Type B pancreatic cell (in vitro differentiated cells): ENCODE data around the gene COL4A1. TPM values are rescaled to one million over a fixed set of nuclear protein-coding genes. Genes with fewer than 3 reads are reported as not detected.
A peak's percentile ranks its signal among the peaks of the same experiment; 100 is the strongest.

ENCODE experiments used
- DNase-seq: peaks from one replicate; pipeline ENCODE4 v3.0.0; 2021; ENCODE audit warnings: mixed read lengths; ENCODE audit not compliant: unreplicated experiment; ENCODE audit errors: extremely low spot score
- H3K27ac Mint-ChIP-seq: 2 replicates; pipeline ENCODE4 v1.8.0; 2021; ENCODE audit warnings: mild to moderate bottlenecking, mixed read lengths
- H3K27me3 Mint-ChIP-seq: 2 replicates; pipeline ENCODE4 v1.8.0; 2021; ENCODE audit warnings: mixed read lengths
- H3K36me3 Mint-ChIP-seq: 2 replicates; pipeline ENCODE4 v1.8.0; 2021; ENCODE audit warnings: mixed read lengths
- H3K4me1 Mint-ChIP-seq: one replicate; pipeline ENCODE4 v1.8.0; 2021; ENCODE audit warnings: mixed read lengths; ENCODE audit not compliant: unreplicated experiment
- H3K4me3 Mint-ChIP-seq: 2 replicates; pipeline ENCODE4 v1.8.0; 2021; ENCODE audit warnings: mild to moderate bottlenecking, mixed read lengths
- H3K9me3 Mint-ChIP-seq: 2 replicates; pipeline ENCODE4 v1.8.0; 2021; ENCODE audit warnings: mixed read lengths
- CTCF ChIP-seq: fragments of 200-600 bp; sonication (generic); conservative IDR thresholded peaks from 2 replicates; pipeline ENCODE4 v1.5.0; 2021; ENCODE audit warnings: antibody characterized with exemption, mild to moderate bottlenecking
- total RNA-seq: library from RNA; stranded (reverse); gene quantifications from 2 replicates; pipeline ENCODE4 v1.2.1, GENCODE V29; 2021; ENCODE audit warnings: low replicate concordance

COL4A1 gene
- total RNA-seq, 1 donor from 2014 or later, result 83.6 TPM

DNA sequence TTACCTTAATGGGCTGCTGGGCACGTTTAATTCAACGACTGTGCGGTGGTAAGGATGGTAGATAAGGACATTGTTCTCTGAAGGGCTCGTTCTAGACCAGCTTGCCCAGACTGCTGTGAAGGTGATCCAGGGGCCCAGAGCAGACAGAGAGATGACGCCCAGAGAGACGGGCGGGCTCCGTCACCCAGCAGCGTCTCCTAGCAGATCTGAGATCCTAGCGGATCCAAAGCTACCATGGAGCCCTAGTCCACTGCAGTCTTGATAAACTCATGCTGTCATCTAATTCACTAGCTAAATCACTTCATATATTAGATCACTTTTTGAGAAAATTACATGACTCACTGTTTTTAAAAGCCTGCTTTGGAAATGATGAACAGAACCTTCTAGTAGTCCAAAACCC lies 21.6 kb upstream of the COL4A1 start:
- peaks cover 32% of the 10 kb centered on the region for H3K4me1 Mint-ChIP-seq
- H3K4me3 Mint-ChIP-seq, result no peak overlapping the region
- no peak overlapping the region for H3K27ac Mint-ChIP-seq
- peaks cover 38% of the 10 kb centered on the region for H3K36me3 Mint-ChIP-seq
- H3K27me3 Mint-ChIP-seq, result peaks cover 3% of the 10 kb centered on the region
- TF ChIP-seq CTCF, result no peak
- no peaks in the 10 kb centered on the region for H3K9me3 Mint-ChIP-seq
- DNase-seq, result no peak

- no peaks in the 10 kb centered on the region for H3K9me3 Mint-ChIP-seq
- peaks cover 33% of the 10 kb centered on the region for H3K36me3 Mint-ChIP-seq
- peak overlapping the region; percentile 56 for H3K4me3 Mint-ChIP-seq
- peak overlapping the region; percentile 35 for H3K27ac Mint-ChIP-seq
- H3K27me3 Mint-ChIP-seq, result peaks cover 3% of the 10 kb centered on the region
- TF ChIP-seq CTCF, result no peak
- DNase-seq, result no peak
- H3K4me1 Mint-ChIP-seq, result peaks cover 32% of the 10 kb centered on the region
These were observed 20.2 kb upstream of the COL4A1 start for GRCh38 chr13:110327051-110327721.

DNA sequence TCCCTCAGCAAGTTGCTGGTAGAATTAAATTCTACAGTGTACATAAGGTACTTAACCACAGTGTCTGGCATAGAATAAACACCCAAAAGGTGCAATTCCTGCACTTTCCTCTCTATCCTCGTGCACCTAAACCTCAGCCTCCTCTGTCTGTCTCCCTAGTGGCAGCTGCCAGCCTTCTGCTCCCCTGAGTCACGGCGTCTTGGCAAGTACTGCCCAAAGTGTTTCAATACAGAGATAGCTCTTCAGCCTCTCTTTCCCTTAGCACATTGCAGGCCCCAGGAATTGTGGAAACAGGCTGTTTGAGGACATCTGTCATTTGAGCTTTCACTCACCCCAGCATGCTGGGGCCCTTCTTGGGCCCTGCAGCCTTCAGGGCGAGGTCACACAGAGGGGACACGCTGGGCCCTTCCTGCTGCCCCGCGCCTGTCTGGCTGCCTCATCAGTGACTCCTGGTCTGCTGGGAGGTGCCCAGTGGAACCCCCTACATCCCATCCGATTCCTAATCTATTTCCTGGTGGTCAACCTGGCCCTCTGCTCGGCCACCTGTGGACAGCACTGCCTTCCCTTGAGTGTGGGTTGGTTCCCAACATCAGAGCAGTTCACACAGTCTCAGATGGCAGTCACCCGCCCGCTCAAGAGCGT lies 19.4 kb upstream of the COL4A1 start:
- peaks cover 3% of the 10 kb centered on the region for H3K27me3 Mint-ChIP-seq
- peaks cover 35% of the 10 kb centered on the region for H3K36me3 Mint-ChIP-seq
- peak overlapping the region; percentile 35 for H3K27ac Mint-ChIP-seq
- no peak for TF ChIP-seq CTCF
- H3K4me1 Mint-ChIP-seq, result peaks cover 32% of the 10 kb centered on the region
- DNase-seq, result no peak
- peaks cover 4% of the 10 kb centered on the region for H3K9me3 Mint-ChIP-seq
- H3K4me3 Mint-ChIP-seq, result peak overlapping the region; percentile 5

DNA sequence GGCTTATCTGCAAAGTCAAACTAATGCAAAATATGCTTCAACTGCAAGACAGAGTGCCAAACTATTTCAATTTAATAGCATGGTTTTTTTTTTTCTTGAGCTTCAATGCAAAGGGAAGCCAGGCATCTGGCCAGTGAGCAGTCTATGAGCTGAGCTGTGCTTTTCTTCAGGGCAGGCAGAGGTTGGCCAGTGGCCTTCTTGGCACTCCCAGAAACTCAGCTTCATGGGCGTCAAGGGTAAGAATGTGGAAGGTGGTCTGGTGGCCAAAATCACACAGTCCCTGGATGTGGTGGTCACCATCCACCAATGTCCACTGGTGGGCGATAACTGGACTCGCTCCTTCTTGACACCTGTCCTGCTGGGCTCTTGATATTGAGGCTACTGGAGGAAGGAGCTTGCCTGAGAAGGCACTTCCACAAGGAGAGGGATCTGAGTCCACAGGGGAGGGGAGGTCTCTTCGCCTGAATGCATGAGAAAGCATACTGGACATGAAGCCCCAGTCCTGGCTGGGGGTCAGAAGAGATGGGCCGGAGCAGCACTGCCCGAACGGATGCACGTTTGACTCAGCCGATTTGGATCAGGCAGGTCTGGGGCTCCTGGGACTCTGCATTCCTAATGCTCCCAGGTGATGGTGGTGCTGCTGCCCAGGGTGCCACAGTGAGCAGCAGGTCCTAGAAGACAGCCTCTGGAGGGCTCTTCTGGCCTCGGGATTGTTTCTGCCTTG lies 17.2 kb upstream of the COL4A1 start:
- Mint-ChIP-seq H3K4me1 (peaks cover 31% of the 10 kb centered on the region), H3K27me3 (peaks cover 3% of the 10 kb centered on the region), H3K9me3 (peaks cover 5% of the 10 kb centered on the region), H3K36me3 (peaks cover 25% of the 10 kb centered on the region), H3K4me3 (no peak overlapping the region), H3K27ac (no peak overlapping the region)
- DNase-seq, result no peak
- no peak for TF ChIP-seq CTCF

GRCh38 chr13:110323172-110323891 lies 16.4 kb upstream of the COL4A1 start:
- Mint-ChIP-seq H3K27me3 (peaks cover 3% of the 10 kb centered on the region), H3K27ac (no peak overlapping the region), H3K4me1 (peaks cover 31% of the 10 kb centered on the region), H3K9me3 (peaks cover 5% of the 10 kb centered on the region), H3K4me3 (no peak overlapping the region), H3K36me3 (peaks cover 19% of the 10 kb centered on the region)
- DNase-seq, result no peak
- no peak for TF ChIP-seq CTCF
